Measurements from ENCODE around the gene MC2R. TPM values are rescaled to one million over a fixed set of nuclear protein-coding genes. Genes with fewer than 3 reads are reported as not detected.

Gene MC2R
- total and polyA plus RNA-seq, 2 of the 8 experiments (the other 6 are each of a cell fraction or from before 2014, with no cell fraction given) = not detected

GRCh38 chr18:13885009-13885408 lies 30.3 kb downstream of the MC2R start:
- Histone ChIP-seq H3K14ac (ENCODE audit: insufficient read length) (no peak overlapping the region), H3K36me3 (ENCODE audit: control insufficient read depth in 2 of 4, insufficient read depth in 4 of 4, low read length in 3 of 4) (no peaks in the 10 kb centered on the region), H3K9ac (replicated peaks in 1 of 4; ENCODE audit: extremely low read depth in 1 of 4, low read depth in 3 of 4, low read length in 3 of 4) (no peak overlapping the region), H4K5ac (ENCODE audit: insufficient read length, low read depth, low read length) (no peak overlapping the region), H3K23ac (ENCODE audit: insufficient read length) (no peak overlapping the region), H2BK15ac (ENCODE audit: low read length) (no peak overlapping the region), H3K18ac (ENCODE audit: extremely low read depth, low read length) (no peak overlapping the region), H3K56ac (replicated peaks; ENCODE audit: insufficient read length, low read depth, low read length) (no peak overlapping the region), H4K8ac (ENCODE audit: extremely low read depth, insufficient read depth, low read length) (peak overlapping the region; percentile 29; the same call in 1 of the 2 replicates), H2BK12ac (ENCODE audit: low read depth, low read length) (no peak overlapping the region), H3K23me2 (ENCODE audit: low read depth, low read length) (no peaks in the 10 kb centered on the region; the same call in 1 of the 2 replicates), H3K79me1 (ENCODE audit: low read depth, low read length) (no peaks in the 10 kb centered on the region), H4K91ac (replicated peaks; ENCODE audit: insufficient read length, low read length) (peak overlapping the region; percentile 67), H2BK20ac (ENCODE audit: low read length) (no peak overlapping the region), H3K4me2 (ENCODE audit: insufficient read depth in 1 of 2, low read depth in 2 of 2, low read length in 2 of 2) (no peak overlapping the region), H3K79me2 (ENCODE audit: control insufficient read depth in 1 of 2, insufficient read depth in 2 of 2, low read length in 2 of 2) (no peaks in the 10 kb centered on the region), H3K4me3 (ENCODE audit: extremely low read depth in 1 of 4, insufficient read depth in 2 of 4, low read depth in 3 of 4, low read length in 4 of 4) (no peak overlapping the region), H3K4me1 (replicated peaks in 1 of 4; ENCODE audit: control insufficient read depth in 3 of 4, insufficient read depth in 4 of 4, low read length in 3 of 4) (peaks cover 0 to 2% (median 0%) of the 10 kb centered on the region in 4 experiments; a peak in 2 of 7 replicates), H3K4ac (replicated peaks; ENCODE audit: insufficient read length, low read depth, low read length) (no peak overlapping the region), H3K9me3 (ENCODE audit: insufficient read depth in 2 of 2, low read depth in 1 of 2, low read length in 1 of 2) (no peaks in the 10 kb centered on the region), H3K27ac (ENCODE audit: low read depth, low read length) (no peak overlapping the region), H2BK5ac (ENCODE audit: low read depth, low read length) (no peak overlapping the region), H2BK120ac (replicated peaks; ENCODE audit: low read depth, low read length) (no peak overlapping the region), H4K20me1 (replicated peaks in 1 of 2; ENCODE audit: control insufficient read depth in 1 of 2, insufficient read depth in 2 of 2, low read length in 2 of 2) (no peaks in the 10 kb centered on the region), H2AFZ (ENCODE audit: low read length) (no peak overlapping the region), H3K27me3 (replicated peaks in 1 of 4; ENCODE audit: control insufficient read depth in 3 of 4, extremely low read depth in 1 of 4, insufficient read depth in 3 of 4, low read length in 3 of 4) (no peaks in the 10 kb centered on the region; a peak in 1 of 7 replicates), H2AK5ac (ENCODE audit: low read depth, low read length) (no peak overlapping the region)
- ChIA-PET CTCF (ENCODE audit: partially characterized antibody) (no interaction called here), POLR2A (ENCODE audit: partially characterized antibody) (no interaction called here)
- 93% methylated on average over 14 of the region's 14 CpGs; no CpG with 5 or more reads in 1 of the 2 experiments for WGBS, 2 experiments (ENCODE audit: extremely low coverage in 1 of 2, insufficient coverage in 1 of 2, insufficient read length in 1 of 2, insufficient replicate concordance in 2 of 2, low coverage in 1 of 2, low lambda C conversion rate in 2 of 2, missing lambda C conversion rate in 1 of 2)
- FAIRE-seq (no peak), DNase-seq (ENCODE audit: low read depth in 1 of 2, low spot score in 2 of 2) (no peak)
- TF ChIP-seq CTCF (IDR thresholded peaks at IDR 0.05; ENCODE audit: control extremely low read depth in 1 of 3, insufficient read depth in 1 of 3, low read depth in 1 of 3, low read length in 3 of 3) (no peak), RFX5 (IDR thresholded peaks at IDR 0.05; ENCODE audit: borderline replicate concordance, low read depth, low read length) (no peak), EP300 (IDR thresholded peaks at IDR 0.05; ENCODE audit: borderline replicate concordance in 1 of 2, low read depth in 2 of 2, low read length in 2 of 2) (no peak), SIX5 (IDR thresholded peaks at IDR 0.05; ENCODE audit: low read depth, low read length) (no peak), MAFK (IDR thresholded peaks at IDR 0.05; ENCODE audit: low read depth, low read length) (no peak), NANOG (IDR thresholded peaks at IDR 0.05; ENCODE audit: insufficient read depth, low read depth, low read length, poor library complexity, severe bottlenecking) (no peak), RXRA (IDR thresholded peaks at IDR 0.05; ENCODE audit: insufficient read depth, low read depth, low read length) (no peak), ATF2 (IDR thresholded peaks at IDR 0.05; ENCODE audit: low read length) (no peak)
